HuH-7 (cell line): ENCODE data around the gene WBP11.
A peak's percentile ranks its signal among the peaks of the same experiment; 100 is the strongest.

Experiments used
- DNase-seq: peaks from one replicate; pipeline ENCODE4 v3.0.0; 2011; ENCODE audit warnings: low spot score

WBP11 gene

DNA sequence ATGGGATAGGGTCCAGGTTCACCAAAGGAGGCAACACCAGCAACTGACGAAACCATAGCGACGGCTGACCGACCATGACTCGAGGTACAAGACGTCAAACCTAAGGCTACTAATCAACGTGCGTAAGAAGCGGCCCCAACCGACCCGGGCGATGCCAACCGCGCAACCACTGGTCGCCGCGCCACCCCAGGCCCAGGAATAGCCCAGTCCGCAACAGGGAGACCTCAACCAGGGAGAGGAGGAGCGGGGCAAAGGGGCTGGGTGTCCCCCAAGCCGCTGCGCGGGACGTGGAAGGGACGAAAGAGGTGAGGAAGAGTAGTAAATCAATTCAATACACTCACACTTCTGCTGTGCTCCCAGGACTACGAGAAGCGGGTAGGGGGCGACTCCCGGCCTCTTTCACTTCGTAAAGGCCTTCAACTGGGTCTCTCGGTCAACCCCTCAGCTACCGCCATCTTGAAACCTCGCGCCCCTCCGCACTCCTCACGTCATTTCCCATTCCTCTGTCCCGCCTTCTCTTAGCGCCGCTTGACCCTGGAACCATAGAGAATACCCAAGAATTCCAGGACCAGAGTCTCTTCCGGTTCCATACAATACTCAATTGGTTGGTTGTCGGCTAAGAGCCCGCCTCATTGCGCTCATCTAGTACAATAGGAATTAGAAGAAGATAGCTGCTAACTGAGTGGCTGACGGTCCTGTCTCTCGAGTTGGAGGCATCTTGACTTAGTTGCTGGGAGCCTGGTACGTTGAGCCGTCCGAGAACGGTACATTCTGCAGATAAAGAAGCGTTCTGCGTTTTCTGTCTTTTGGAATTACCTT is at the start of gene WBP11, which contains the start of gene C12orf60:
TSS of gene WBP11 (minus strand) at position 468 of the 819 bp plus-strand sequence. CDS start 2,095 bp downstream, outside the sequence.
TSS of gene C12orf60 (plus strand) at position 660 of the 819 bp plus-strand sequence. CDS start 19,266 bp downstream, outside the sequence.
- DNase-seq: peak; percentile 86

DNA sequence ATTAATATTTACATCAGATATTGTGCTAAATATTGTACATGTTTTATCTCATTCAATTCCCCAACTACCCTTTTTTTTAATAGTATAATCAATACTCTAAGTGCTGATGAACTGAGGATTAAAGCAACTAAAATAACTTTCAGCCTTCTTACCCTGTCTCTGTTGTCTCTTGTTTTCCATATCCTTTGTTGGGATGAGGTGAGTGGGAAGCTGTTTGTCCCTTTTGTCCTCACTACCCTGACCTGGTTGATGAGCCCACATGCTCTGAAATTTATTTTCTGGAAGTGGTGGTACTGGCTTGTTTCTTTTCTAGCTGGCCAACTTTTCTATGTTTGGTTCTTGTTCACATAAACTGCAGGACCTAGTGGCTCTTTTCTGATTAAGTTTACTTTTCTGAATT is 49.6 kb upstream of the WBP11 start:
- no peak for DNase-seq

- no peak for DNase-seq
Measured at GRCh38 chr12:14850929-14851663, 47.8 kb upstream of the WBP11 start.

DNA sequence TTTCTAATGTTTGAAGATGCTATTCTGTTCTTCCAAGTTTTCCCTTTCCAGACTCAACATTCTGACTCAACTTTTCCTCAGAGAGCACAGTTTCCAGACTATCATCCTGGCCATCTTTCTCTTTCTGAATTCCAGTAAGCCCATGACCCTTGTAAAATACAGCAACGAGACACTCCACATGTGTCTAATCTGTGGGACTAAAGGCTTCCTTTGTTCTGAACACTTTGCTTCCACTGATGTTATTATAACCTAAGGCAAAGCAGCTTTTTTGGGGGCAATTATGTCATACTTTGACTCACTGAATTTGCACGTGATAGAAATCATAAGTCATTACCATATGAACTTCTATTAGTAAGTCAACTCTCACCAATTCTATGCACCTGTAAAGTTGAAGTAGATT is 46.4 kb upstream of the WBP11 start:
- DNase-seq: no peak

- DNase-seq: no peak
Measured at GRCh38 chr12:14846876-14847580, 43.8 kb upstream of the WBP11 start.

DNA sequence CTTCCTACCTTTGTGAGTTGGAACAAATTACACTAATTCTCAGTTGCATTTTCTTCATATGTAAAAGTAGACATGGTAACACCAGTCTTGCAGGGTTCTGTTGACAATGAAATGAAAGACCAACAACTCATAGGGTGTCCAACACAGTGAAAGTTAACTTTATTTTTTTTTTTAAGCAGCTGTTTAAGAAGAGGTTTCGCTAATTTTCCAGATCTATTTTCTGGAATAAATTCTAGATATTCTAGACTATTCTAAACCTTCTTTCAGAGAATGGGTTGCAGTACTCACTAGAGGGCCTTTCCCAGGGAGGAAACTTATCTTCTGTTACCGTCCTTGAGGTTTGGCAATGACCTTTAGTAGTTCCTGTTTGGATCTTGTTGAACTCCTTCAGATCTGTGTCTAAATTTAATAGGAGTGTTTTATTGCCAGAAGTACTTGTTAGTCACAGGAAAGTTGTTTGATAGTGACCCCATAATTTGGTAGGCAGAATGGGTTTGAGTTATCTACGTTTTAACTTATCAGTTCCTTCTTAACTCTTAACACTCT is 42.8 kb upstream of the WBP11 start:
- no peak for DNase-seq

GRCh38 chr12:14845350-14845750 is 42.1 kb upstream of the WBP11 start:
- DNase-seq: peak; percentile 28

- DNase-seq: no peak
Measured at GRCh38 chr12:14844401-14844800, 41.1 kb upstream of the WBP11 start.

GRCh38 chr12:14843425-14843887 is 40.2 kb upstream of the WBP11 start, which contains the start of gene ART4:
Gene ART4, minus strand, starts transcription at chr12:14843526. Its CDS starts 413 bp downstream, at chr12:14843113.
- no peak for DNase-seq

GRCh38 chr12:14842315-14842714 is 39.0 kb upstream of the WBP11 start:
- DNase-seq: no peak

GRCh38 chr12:14841761-14842160 is 38.5 kb upstream of the WBP11 start:
- DNase-seq: peak; percentile 15

DNA sequence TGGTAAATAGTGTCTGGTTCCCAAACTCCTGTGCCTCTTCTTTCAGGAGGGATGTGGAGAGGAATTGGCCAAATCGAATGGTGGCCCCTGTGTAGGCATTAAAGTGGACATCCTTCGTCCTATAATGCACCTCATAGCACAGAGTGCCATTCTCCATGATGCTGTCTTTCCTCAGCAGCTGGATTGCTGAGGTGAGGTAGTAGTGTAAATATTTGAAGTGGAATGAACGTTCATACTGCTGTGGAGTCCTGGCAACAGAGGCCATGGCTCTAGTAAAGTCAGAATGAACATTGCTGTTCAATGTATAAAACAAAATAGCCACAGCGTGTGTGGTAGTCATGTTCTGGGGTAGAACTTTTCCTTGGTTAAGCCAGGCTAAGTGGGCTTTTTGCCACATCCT is 37.3 kb upstream of the WBP11 start:
- DNase-seq: no peak

- DNase-seq: no peak
Measured at GRCh38 chr12:14839262-14839661, 36.0 kb upstream of the WBP11 start.

GRCh38 chr12:14836336-14837210 is 33.3 kb upstream of the WBP11 start:
- no peak for DNase-seq

GRCh38 chr12:14834509-14834908 is 31.2 kb upstream of the WBP11 start:
- DNase-seq: no peak

DNA sequence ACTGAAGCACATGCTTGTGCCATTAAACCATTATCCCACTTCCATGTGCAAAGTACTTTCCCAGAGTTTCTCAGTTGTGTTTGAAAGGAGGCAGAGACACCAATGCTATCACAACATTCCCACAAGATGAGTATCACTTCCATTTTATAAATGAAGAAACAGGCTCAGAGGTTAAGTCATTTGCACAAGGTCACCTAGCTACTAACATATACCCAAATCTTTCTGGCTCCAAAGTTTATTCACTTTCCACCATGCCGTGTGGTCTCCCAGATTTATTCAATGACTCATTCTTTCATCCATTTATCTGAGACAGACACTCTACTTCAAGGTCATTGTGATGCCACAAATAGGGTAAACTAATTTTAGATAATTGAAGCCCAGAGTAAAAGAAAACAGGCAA is 30.7 kb upstream of the WBP11 start:
- no peak for DNase-seq

DNA sequence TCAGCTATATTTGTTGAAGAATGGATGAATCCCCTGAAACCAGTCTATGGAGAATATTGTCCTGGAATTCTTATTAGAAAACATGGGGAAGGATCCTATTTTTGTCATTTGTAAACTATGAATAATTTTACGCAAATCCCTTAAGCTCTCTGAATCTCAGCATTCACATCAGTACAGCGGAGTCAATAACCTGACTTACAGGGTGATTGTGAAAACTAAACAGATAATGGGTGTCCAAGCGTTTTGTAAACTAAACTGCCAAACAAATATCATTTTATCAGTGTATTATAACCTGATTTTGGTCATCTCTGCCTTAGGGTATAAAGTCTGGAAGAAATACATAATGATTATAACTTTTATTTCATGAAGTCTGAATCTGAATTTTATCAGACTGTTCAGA is 30.1 kb upstream of the WBP11 start:
- DNase-seq: no peak

GRCh38 chr12:14828892-14829291 is 25.6 kb upstream of the WBP11 start:
- no peak for DNase-seq

GRCh38 chr12:14827043-14827442 is 23.8 kb upstream of the WBP11 start:
- no peak for DNase-seq

GRCh38 chr12:14826491-14826890 is 23.2 kb upstream of the WBP11 start:
- no peak for DNase-seq

DNA sequence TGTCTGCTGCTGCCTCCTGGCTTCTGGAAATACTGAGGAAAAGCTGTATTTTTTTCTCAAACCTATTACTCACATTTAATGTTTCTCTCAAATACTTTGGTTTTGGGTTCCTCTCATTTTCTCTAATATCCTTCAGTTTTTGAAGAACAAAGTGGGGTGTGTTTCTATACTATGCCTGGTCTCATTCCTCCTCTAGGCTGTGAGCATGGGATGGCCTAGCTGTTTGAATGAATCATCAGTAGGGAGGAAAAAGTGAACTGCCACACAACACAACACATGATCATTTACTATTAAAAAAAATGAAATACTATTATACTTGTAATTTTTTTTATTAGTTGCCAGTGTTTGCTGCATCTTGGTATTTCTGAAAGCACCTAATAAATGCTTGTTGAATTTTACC is 22.0 kb upstream of the WBP11 start:
- DNase-seq: no peak
